GM18861 (cell line): Measurements from ENCODE around the gene BACE1-AS.
"Not testable (repeated sequence)": the region's sequence is repeated elsewhere in the genome, so short reads cannot be mapped to it uniquely, and the experiment has no call there.

ENCODE experiments used
- ATAC-seq: cut with Tn5 transposase; IDR thresholded peaks from one replicate; pipeline ENCODE4 v1.9.1; 2021; ENCODE audit not compliant: unreplicated experiment

The BACE1-AS gene

GRCh38 chr11:117318738-117319137 is 27.6 kb downstream of the BACE1-AS start:
- ATAC-seq = no peak

- no peak for ATAC-seq
Observed at GRCh38 chr11:117319214-117319840, 28.2 kb downstream of the BACE1-AS start.

GRCh38 chr11:117327255-117327566 is 36.1 kb downstream of the BACE1-AS start:
- not testable (repeated sequence) for ATAC-seq

DNA sequence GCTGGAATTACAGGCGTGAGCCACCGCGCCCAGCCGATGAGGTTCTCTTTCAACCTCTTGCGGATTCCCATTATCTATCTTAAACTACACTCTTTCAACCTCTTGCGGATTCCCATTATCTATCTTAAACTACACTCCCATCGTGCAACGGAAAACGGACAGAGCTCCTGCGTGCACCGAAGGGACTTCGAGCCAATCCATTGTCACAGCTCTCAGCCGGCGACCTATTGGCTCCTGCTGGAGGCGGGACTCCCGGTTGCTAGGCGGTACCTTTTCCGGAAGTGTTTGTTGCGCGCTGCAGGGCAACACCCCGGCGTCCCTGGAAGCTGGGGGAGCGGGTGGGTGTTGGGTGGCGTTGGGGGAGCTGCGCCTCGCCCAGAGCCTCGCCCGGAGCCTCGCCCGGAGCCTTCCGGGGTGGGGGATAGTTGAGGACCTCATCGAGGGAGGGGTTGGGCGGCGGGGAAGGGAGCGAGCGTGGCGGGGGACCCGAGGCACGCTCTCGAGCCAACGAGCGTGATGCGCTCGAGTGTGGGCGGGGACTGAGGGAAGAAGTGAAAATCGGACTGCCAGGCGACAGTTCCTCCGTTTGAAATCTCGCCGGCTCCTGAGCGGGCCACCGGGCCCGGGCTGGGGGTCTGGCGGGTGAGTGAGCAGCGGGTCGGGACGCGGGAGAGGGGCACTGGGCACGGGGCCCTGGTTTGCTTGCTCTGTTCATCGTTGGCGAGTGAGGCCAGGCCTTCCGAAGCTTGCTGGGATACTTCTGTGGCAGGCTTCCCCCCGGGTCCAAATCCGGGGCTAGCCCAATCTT is 36.6 kb downstream of the BACE1-AS start, which contains the start of gene CEP164:
CEP164 (plus strand) TSS at position 288 of the 808 bp plus-strand sequence. CDS start 10,733 bp downstream, outside the sequence.
- ATAC-seq = peak; percentile 92

DNA sequence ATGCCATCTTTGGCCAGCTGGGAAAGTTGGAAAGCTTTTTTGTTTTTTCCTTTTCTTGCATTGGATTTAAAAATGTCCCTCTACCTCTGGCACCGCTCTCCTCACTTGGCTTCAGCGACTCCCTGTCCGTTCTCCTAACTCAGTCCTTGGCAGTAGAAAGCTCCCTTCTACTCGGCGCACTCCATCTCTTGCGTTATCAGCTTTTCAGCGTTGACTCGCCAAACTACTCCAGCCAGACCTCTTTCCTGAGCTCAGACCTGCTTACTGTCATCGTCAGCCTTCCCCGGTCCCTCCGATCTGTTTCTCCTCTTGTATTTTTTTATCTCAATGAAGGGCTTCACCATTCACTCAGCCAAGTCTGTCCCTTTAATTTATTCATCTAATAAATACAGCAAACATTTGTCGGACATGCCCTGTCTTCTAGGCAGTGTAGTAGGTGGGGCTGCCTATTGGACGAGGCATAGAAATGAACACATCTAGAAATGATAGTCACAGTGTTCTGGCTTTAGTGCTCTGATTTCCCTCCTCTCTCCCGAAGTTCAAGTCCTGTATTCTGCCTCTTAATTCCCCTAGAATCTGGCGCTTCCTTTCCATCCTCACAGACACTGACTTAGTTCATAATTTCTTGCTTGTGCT is 37.3 kb downstream of the BACE1-AS start:
- ATAC-seq = no peak

- no peak for ATAC-seq
Observed at GRCh38 chr11:117332843-117333242, 41.7 kb downstream of the BACE1-AS start.

DNA sequence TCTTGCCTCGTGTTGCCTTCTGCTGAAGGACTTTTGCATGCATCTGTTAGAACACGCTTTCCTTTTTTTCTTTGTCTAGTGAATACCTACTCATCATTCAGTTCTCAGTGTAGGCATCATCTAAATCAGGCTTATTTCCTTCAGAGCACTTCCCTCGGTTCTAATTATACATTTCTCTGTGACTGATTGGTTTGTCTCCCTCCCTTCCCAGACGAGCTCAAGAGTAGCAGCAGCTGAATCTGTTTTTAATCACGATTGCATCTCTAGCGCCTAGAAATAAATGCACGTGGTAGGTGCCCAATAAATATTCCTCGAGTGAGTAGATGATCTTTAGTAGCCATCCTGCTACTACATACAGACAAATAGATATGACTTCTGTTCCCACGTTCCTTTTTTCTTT is 42.8 kb downstream of the BACE1-AS start:
- ATAC-seq = no peak

GRCh38 chr11:117334896-117335295 is 43.8 kb downstream of the BACE1-AS start:
- ATAC-seq = no peak

DNA sequence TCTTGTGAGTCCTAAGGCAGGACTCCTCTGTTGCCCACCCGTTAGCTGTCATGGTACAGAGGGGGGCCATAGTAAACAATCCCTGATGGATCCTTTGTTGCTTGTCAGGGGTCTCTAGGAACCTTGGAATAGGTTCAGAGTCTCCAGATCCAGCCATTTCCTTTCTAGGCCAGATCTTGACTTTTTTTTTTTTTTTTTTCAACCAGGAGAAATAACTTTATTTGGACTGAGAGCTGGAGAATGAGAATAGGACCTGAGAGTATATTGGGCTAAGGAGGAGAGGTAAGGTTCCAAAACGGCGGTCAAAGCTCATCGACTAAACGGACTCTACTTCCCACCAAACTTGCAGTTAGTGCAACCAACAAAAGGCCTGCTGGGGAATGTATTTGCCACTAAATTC is 44.3 kb downstream of the BACE1-AS start:
- ATAC-seq = no peak

- ATAC-seq = no peak
Observed at GRCh38 chr11:117337076-117337475, 45.9 kb downstream of the BACE1-AS start.
